Fibroblast of pulmonary artery (primary cell): ENCODE results near the gene PHRF1.

Experiments used
- DNase-seq: peaks from one replicate; pipeline ENCODE4 v3.0.0-alpha.2; 2010; ENCODE audit warnings: low read depth
- H3K4me3 ChIP-seq: replicated peaks from 2 replicates; pipeline ENCODE4 v1.5.1; 2011; ENCODE audit warnings: low read depth, mild to moderate bottlenecking, control low read depth, low read length, moderate library complexity
- CTCF ChIP-seq: IDR thresholded peaks from 2 replicates; pipeline ENCODE4 v1.5.1; 2011; ENCODE audit warnings: mild to moderate bottlenecking, control low read depth, low read length, inconsistent platforms; ENCODE audit errors: missing control alignments

Gene PHRF1

GRCh38 chr11:623999-624704, 47.9 kb downstream of the PHRF1 start:
- no peak overlapping the region for H3K4me3 ChIP-seq
- TF ChIP-seq CTCF, result no peak
- no peak for DNase-seq

- no peak for DNase-seq
Observed at GRCh38 chr11:624705-625635, 48.7 kb downstream of the PHRF1 start, which contains the start of gene CDHR5. TSS of gene CDHR5 (minus strand) at chr11:624955. CDS start at chr11:624902, 53 bp downstream.

GRCh38 chr11:625636-626268, 49.5 kb downstream of the PHRF1 start:
- DNase-seq, result no peak
- TF ChIP-seq CTCF, result no peak
- H3K4me3 ChIP-seq, result no peak overlapping the region

More at GRCh38 chr11:624705-625635, 48.7 kb downstream of the PHRF1 start, which contains the start of gene CDHR5:
- no peak for TF ChIP-seq CTCF
- no peak within 1 kb of the TSS for H3K4me3 ChIP-seq

GRCh38 chr11:626475-627307, 50.4 kb downstream of the PHRF1 start, which contains the start of gene SCT:
TSS of gene SCT (minus strand) at chr11:627181. CDS start at chr11:627143, 38 bp downstream.
- DNase-seq, result no peak
- no peak for TF ChIP-seq CTCF
- no peak within 1 kb of the TSS for H3K4me3 ChIP-seq

GRCh38 chr11:627308-627576, 51.0 kb downstream of the PHRF1 start:
- H3K4me3 ChIP-seq, result no peak overlapping the region
- no peak for TF ChIP-seq CTCF
- no peak for DNase-seq

GRCh38 chr11:628056-628455, 51.8 kb downstream of the PHRF1 start:
- no peak for DNase-seq
- H3K4me3 ChIP-seq, result no peak overlapping the region
- no peak for TF ChIP-seq CTCF
